HL-60 (cell line): ENCODE measurements around the gene CD38.

Experiments used
- DNase-seq, 2 experiments: peaks; one replicate each; pipeline ENCODE4 v3.0.0-alpha.2; 2010 to 2020; ENCODE audit warnings: low read depth in 1 of 2, low spot score in 1 of 2
- H3K27ac ChIP-seq: fragments of 250-450 bp; sonication (Bioruptor Pico); replicated peaks from 2 replicates; pipeline ENCODE4 v1.5.1; 2020; ENCODE audit warnings: mild to moderate bottlenecking, moderate library complexity
- H3K27me3 ChIP-seq: fragments of 250-450 bp; sonication (Bioruptor Pico); 2 replicates; pipeline ENCODE4 v1.5.1; 2021; ENCODE audit warnings: mild to moderate bottlenecking, moderate library complexity; ENCODE audit not compliant: insufficient read depth, poor library complexity, severe bottlenecking
- H3K4me3 ChIP-seq: replicated peaks from 2 replicates; pipeline ENCODE4 v1.5.1; 2011; ENCODE audit warnings: mild to moderate bottlenecking, control low read depth, low read length; ENCODE audit not compliant: insufficient read depth
- CTCF ChIP-seq: IDR thresholded peaks from one replicate; pipeline ENCODE4 v1.5.1; 2011; ENCODE audit warnings: low read length, control low read depth, inconsistent platforms; ENCODE audit not compliant: insufficient read depth
- GABPA ChIP-seq: IDR thresholded peaks from 2 replicates; pipeline ENCODE4 v1.6.1; 2012; ENCODE audit warnings: low read depth
- POLR2AphosphoS5 ChIP-seq: IDR thresholded peaks from 2 replicates; pipeline ENCODE4 v1.6.1; 2012; ENCODE audit warnings: low read depth
- SPI1 ChIP-seq: IDR thresholded peaks from 2 replicates; pipeline ENCODE4 v1.6.1; 2012; ENCODE audit warnings: low read depth, mild to moderate bottlenecking, borderline replicate concordance
- TF ChIP-seq, protein P1 (sequence below): IDR thresholded peaks from 2 replicates; pipeline ENCODE4 v1.6.1; 2012; ENCODE audit warnings: low read depth; ENCODE audit not compliant: insufficient replicate concordance

The CD38 gene

GRCh38 chr4:15793506-15794363 is 15.6 kb downstream of the CD38 start:
- DNase-seq: no peak
- TF ChIP-seq SPI1 (no peak), GABPA (no peak), POLR2AphosphoS5 (no peak), CTCF (no peak)
- TF ChIP-seq, protein P1, sequence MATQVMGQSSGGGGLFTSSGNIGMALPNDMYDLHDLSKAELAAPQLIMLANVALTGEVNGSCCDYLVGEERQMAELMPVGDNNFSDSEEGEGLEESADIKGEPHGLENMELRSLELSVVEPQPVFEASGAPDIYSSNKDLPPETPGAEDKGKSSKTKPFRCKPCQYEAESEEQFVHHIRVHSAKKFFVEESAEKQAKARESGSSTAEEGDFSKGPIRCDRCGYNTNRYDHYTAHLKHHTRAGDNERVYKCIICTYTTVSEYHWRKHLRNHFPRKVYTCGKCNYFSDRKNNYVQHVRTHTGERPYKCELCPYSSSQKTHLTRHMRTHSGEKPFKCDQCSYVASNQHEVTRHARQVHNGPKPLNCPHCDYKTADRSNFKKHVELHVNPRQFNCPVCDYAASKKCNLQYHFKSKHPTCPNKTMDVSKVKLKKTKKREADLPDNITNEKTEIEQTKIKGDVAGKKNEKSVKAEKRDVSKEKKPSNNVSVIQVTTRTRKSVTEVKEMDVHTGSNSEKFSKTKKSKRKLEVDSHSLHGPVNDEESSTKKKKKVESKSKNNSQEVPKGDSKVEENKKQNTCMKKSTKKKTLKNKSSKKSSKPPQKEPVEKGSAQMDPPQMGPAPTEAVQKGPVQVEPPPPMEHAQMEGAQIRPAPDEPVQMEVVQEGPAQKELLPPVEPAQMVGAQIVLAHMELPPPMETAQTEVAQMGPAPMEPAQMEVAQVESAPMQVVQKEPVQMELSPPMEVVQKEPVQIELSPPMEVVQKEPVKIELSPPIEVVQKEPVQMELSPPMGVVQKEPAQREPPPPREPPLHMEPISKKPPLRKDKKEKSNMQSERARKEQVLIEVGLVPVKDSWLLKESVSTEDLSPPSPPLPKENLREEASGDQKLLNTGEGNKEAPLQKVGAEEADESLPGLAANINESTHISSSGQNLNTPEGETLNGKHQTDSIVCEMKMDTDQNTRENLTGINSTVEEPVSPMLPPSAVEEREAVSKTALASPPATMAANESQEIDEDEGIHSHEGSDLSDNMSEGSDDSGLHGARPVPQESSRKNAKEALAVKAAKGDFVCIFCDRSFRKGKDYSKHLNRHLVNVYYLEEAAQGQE: no peak
- H3K27me3 ChIP-seq: no peaks in the 10 kb centered on the region
- H3K27ac ChIP-seq: no peak overlapping the region
- H3K4me3 ChIP-seq: no peak overlapping the region

- TF ChIP-seq GABPA (no peak), SPI1 (no peak), CTCF (no peak), POLR2AphosphoS5 (no peak)
- TF ChIP-seq, protein P1: no peak
- no peak for DNase-seq
- Histone ChIP-seq H3K27ac (no peak overlapping the region), H3K27me3 (no peaks in the 10 kb centered on the region), H3K4me3 (no peak overlapping the region)
These were observed 16.3 kb downstream of the CD38 start for GRCh38 chr4:15794426-15794825.

- Histone ChIP-seq H3K27me3 (no peaks in the 10 kb centered on the region), H3K4me3 (no peak overlapping the region), H3K27ac (no peak overlapping the region)
- no peak for DNase-seq
- TF ChIP-seq, protein P1: no peak
- TF ChIP-seq CTCF (no peak), SPI1 (no peak), GABPA (no peak), POLR2AphosphoS5 (no peak)
These were observed 16.8 kb downstream of the CD38 start for GRCh38 chr4:15794905-15795304.
